Spinal cord (tissue), 10 donors: ENCODE results near the gene DNAJC4. TPM values are rescaled to one million over a fixed set of nuclear protein-coding genes. Genes with fewer than 3 reads are reported as not detected.

Source experiments
- DNase-seq, 6 donors: peaks; one replicate each; pipeline versions ENCODE4 v3.0.0 to v3.0.0-alpha.2; 2013 to 2015; ENCODE audit warnings: low spot score in 6 of 6, low read depth in 4 of 6
- H3K27ac ChIP-seq: one replicate; pipeline ENCODE4 v1.5.1; 2013; ENCODE audit warnings: low read depth, low read length, control low read depth
- H3K27me3 ChIP-seq: one replicate; pipeline ENCODE4 v1.6.1; 2013; ENCODE audit warnings: low read length; ENCODE audit not compliant: control insufficient read depth, insufficient read depth
- H3K36me3 ChIP-seq: one replicate; pipeline ENCODE4 v1.6.1; 2013; ENCODE audit warnings: low read length; ENCODE audit not compliant: control insufficient read depth, insufficient read depth
- H3K4me1 ChIP-seq: one replicate; pipeline ENCODE4 v1.6.1; 2013; ENCODE audit warnings: low read length; ENCODE audit not compliant: control insufficient read depth, insufficient read depth
- H3K4me3 ChIP-seq: one replicate; pipeline ENCODE4 v1.5.1; 2013; ENCODE audit warnings: low read depth, low read length, control low read depth
- H3K9me3 ChIP-seq: one replicate; pipeline ENCODE4 v1.6.1; 2013; ENCODE audit warnings: low read length; ENCODE audit not compliant: control insufficient read depth, insufficient read depth
- WGBS: methylation state at CpG from one replicate; pipeline ENCODE4 v1.1.5; 2013; ENCODE audit warnings: missing lambda C conversion rate; ENCODE audit not compliant: insufficient coverage; 5-methylcytosine and 5-hydroxymethylcytosine counted together
- polyA plus RNA-seq, 2 donors: library from polyadenylated mRNA; unstranded; fragments of 120-200 nt; gene quantifications; one replicate each; pipeline ENCODE4 v1.2.1, GENCODE V29; 2013; ENCODE audit not compliant: insufficient read length in 2 of 2
- total RNA-seq, 2 donors: library from RNA; depleted of rRNA in 1 of 2; stranded (reverse); fragments of 120-200 nt in 1 of 2; fragments of >200 nt in 1 of 2; gene quantifications; one replicate each; pipeline versions ENCODE4 v1.2.3 to v1.2.4, GENCODE V29; 2013 to 2014
- donor health status: healthy.

The DNAJC4 gene
- total and polyA plus RNA-seq, 4 donors = 14.7 to 77.4 (median 44.9) TPM

GRCh38 chr11:64227405-64227956 is 2.9 kb upstream of the DNAJC4 start:
- DNase-seq = no peak
- WGBS = 100% methylated on average over 1 of the region's 3 CpGs
- Histone ChIP-seq H3K4me1 (peaks cover 64% of the 10 kb centered on the region), H3K36me3 (peaks cover 34% of the 10 kb centered on the region), H3K27ac (no peak overlapping the region), H3K4me3 (peak overlapping the region; percentile 73), H3K27me3 (no peaks in the 10 kb centered on the region), H3K9me3 (no peaks in the 10 kb centered on the region)

- H3K4me1 ChIP-seq = peaks cover 78% of the 10 kb centered on the region
- no peak for DNase-seq
- H3K36me3 ChIP-seq = peaks cover 22% of the 10 kb centered on the region
- H3K27ac ChIP-seq = peak overlapping the region; percentile 97
- peak overlapping the region; percentile 92 for H3K4me3 ChIP-seq
- H3K9me3 ChIP-seq = no peaks in the 10 kb centered on the region
- no peaks in the 10 kb centered on the region for H3K27me3 ChIP-seq
- WGBS = 91% methylated on average over 4 of the region's 12 CpGs
Observed at GRCh38 chr11:64229090-64229743, 1.1 kb upstream of the DNAJC4 start.

- Histone ChIP-seq H3K9me3 (no peaks in the 10 kb centered on the region), H3K36me3 (peaks cover 16% of the 10 kb centered on the region), H3K4me3 (peak overlapping the region; percentile 92), H3K4me1 (peaks cover 73% of the 10 kb centered on the region), H3K27ac (peak overlapping the region; percentile 97), H3K27me3 (no peaks in the 10 kb centered on the region)
- no peak for DNase-seq
- WGBS = 9% methylated on average over 7 of the region's 13 CpGs
Observed at GRCh38 chr11:64229744-64230170, 591 bp upstream of the DNAJC4 start.

- 3% methylated on average over 4 of the region's 8 CpGs for WGBS
- H3K27ac ChIP-seq = peak overlapping the region; percentile 97
- H3K27me3 ChIP-seq = no peaks in the 10 kb centered on the region
- H3K9me3 ChIP-seq = no peaks in the 10 kb centered on the region
- H3K36me3 ChIP-seq = peaks cover 17% of the 10 kb centered on the region
- DNase-seq = peak in 1 of 6 donors; percentile 48
- H3K4me1 ChIP-seq = peaks cover 73% of the 10 kb centered on the region
- H3K4me3 ChIP-seq = peak overlapping the region; percentile 92
Observed at GRCh38 chr11:64230985-64231365, 627 bp downstream of the DNAJC4 start.

GRCh38 chr11:64231546-64231945 is 1.2 kb downstream of the DNAJC4 start:
- Histone ChIP-seq H3K36me3 (peaks cover 21% of the 10 kb centered on the region), H3K4me1 (peaks cover 73% of the 10 kb centered on the region), H3K4me3 (no peak overlapping the region), H3K27me3 (no peaks in the 10 kb centered on the region), H3K9me3 (no peaks in the 10 kb centered on the region), H3K27ac (no peak overlapping the region)
- WGBS = 87% methylated on average over 7 of the region's 7 CpGs
- no peak for DNase-seq

GRCh38 chr11:64232182-64232966 is 2.0 kb downstream of the DNAJC4 start:
- no peaks in the 10 kb centered on the region for H3K9me3 ChIP-seq
- no peak overlapping the region for H3K4me3 ChIP-seq
- peaks cover 29% of the 10 kb centered on the region for H3K36me3 ChIP-seq
- H3K27ac ChIP-seq = no peak overlapping the region
- DNase-seq = no peak
- no peaks in the 10 kb centered on the region for H3K27me3 ChIP-seq
- H3K4me1 ChIP-seq = peaks cover 64% of the 10 kb centered on the region
- 84% methylated on average over 15 of the region's 15 CpGs for WGBS

- peaks cover 61% of the 10 kb centered on the region for H3K4me1 ChIP-seq
- peaks cover 34% of the 10 kb centered on the region for H3K36me3 ChIP-seq
- no peak overlapping the region for H3K27ac ChIP-seq
- WGBS = 74% methylated on average over 6 of the region's 8 CpGs
- no peaks in the 10 kb centered on the region for H3K27me3 ChIP-seq
- no peak overlapping the region for H3K4me3 ChIP-seq
- no peaks in the 10 kb centered on the region for H3K9me3 ChIP-seq
- peak in 2 of 6 donors; percentile 20 to 84 for DNase-seq
Observed at GRCh38 chr11:64232967-64233315, 2.6 kb downstream of the DNAJC4 start.

GRCh38 chr11:64233913-64234586 is 3.7 kb downstream of the DNAJC4 start, which contains the start of gene VEGFB:
TSS of gene VEGFB (plus strand) at chr11:64234584. CDS start at chr11:64234834, 250 bp downstream.
- Histone ChIP-seq H3K9me3 (no peaks in the 10 kb centered on the region), H3K4me1 (peaks cover 56% of the 10 kb centered on the region), H3K36me3 (peaks cover 43% of the 10 kb centered on the region), H3K4me3 (peak within 1 kb of the TSS; percentile 69), H3K27ac (peak within 1 kb of the TSS; percentile 79), H3K27me3 (no peaks in the 10 kb centered on the region)
- 2% methylated on average over 57 of the region's 62 CpGs for WGBS
- DNase-seq = peak in 2 of 6 donors; percentile 78 to 85

GRCh38 chr11:64234647-64235379 is 4.5 kb downstream of the DNAJC4 start:
- Histone ChIP-seq H3K27ac (peak overlapping the region; percentile 61), H3K27me3 (no peaks in the 10 kb centered on the region), H3K9me3 (no peaks in the 10 kb centered on the region), H3K36me3 (peaks cover 41% of the 10 kb centered on the region), H3K4me1 (peaks cover 49% of the 10 kb centered on the region), H3K4me3 (peak overlapping the region; percentile 48)
- DNase-seq = peak in 2 of 6 donors; percentile 53 to 64
- 1% methylated on average over 80 of the region's 80 CpGs for WGBS
